HL-60 (cell line): ENCODE data around the gene MTA2.

Experiments
- CTCF ChIP-seq: IDR thresholded peaks from one replicate; pipeline ENCODE4 v1.5.1; 2011; ENCODE audit warnings: low read length, control low read depth, inconsistent platforms; ENCODE audit not compliant: insufficient read depth
- GABPA ChIP-seq: IDR thresholded peaks from 2 replicates; pipeline ENCODE4 v1.6.1; 2012; ENCODE audit warnings: low read depth
- REST ChIP-seq: IDR thresholded peaks from 2 replicates; pipeline ENCODE4 v1.6.1; 2012; ENCODE audit warnings: low read depth; ENCODE audit not compliant: insufficient replicate concordance

GRCh38 chr11:62560566-62561103 lies 41.0 kb downstream of the MTA2 start:
- TF ChIP-seq CTCF (peak; percentile 73), REST (no peak), GABPA (no peak)
